Thymus (tissue), 11 donors: ENCODE data around the gene TMF1. TPM values are rescaled to one million over a fixed set of nuclear protein-coding genes. Genes with fewer than 3 reads are reported as not detected.

Experiments used
- DNase-seq, 9 donors: peaks; one replicate each; pipeline ENCODE4 v3.0.0-alpha.2; 2013; ENCODE audit warnings: low spot score in 9 of 9, low read depth in 6 of 9, missing footprints in 1 of 9
- H3K27ac ChIP-seq, 2 donors: one replicate each; pipeline ENCODE4 v1.5.1; 2013; ENCODE audit warnings: control low read depth in 1 of 2, low read depth in 1 of 2, low read length in 1 of 2, mild to moderate bottlenecking in 1 of 2, moderate library complexity in 1 of 2
- H3K27me3 ChIP-seq, 2 donors: one replicate each; pipeline ENCODE4 v1.5.1; 2013; ENCODE audit warnings: low read length in 1 of 2; ENCODE audit not compliant: control insufficient read depth in 2 of 2, insufficient read depth in 1 of 2
- H3K36me3 ChIP-seq, 2 donors: one replicate each; pipeline ENCODE4 v1.5.1; 2013; ENCODE audit warnings: low read length in 1 of 2, mild to moderate bottlenecking in 1 of 2, moderate library complexity in 1 of 2; ENCODE audit not compliant: control insufficient read depth in 2 of 2, insufficient read depth in 2 of 2
- H3K4me1 ChIP-seq, 2 donors: one replicate each; pipeline ENCODE4 v1.5.1; 2013; ENCODE audit warnings: low read length in 2 of 2; ENCODE audit not compliant: control insufficient read depth in 2 of 2, insufficient read depth in 2 of 2
- H3K4me3 ChIP-seq, 2 donors: one replicate each; pipeline ENCODE4 v1.5.1; 2013; ENCODE audit warnings: low read length in 2 of 2, control low read depth in 1 of 2, mild to moderate bottlenecking in 1 of 2
- H3K9me3 ChIP-seq, 2 donors: one replicate each; pipeline ENCODE4 v1.5.1; 2013; ENCODE audit warnings: low read length in 1 of 2, mild to moderate bottlenecking in 1 of 2; ENCODE audit not compliant: control insufficient read depth in 2 of 2, insufficient read depth in 1 of 2
- WGBS: extraction: QIAGEN DNeasy Blood & Tissue Kit; methylation state at CpG from one replicate; pipeline ENCODE4 v1.1.7; 2013; 5-methylcytosine and 5-hydroxymethylcytosine counted together
- polyA plus RNA-seq: library from polyadenylated mRNA; stranded (reverse); fragments of 200-250 nt; gene quantifications from one replicate; pipeline ENCODE4 v1.2.3, GENCODE V29; 2013
- total RNA-seq: library from RNA; stranded (reverse); fragments of 120-200 nt; gene quantifications from one replicate; pipeline ENCODE4 v1.2.4, GENCODE V29; 2013
- donor health status: healthy.

The TMF1 gene
- total and polyA plus RNA-seq, 2 donors = 13.6 to 21.2 TPM

DNA sequence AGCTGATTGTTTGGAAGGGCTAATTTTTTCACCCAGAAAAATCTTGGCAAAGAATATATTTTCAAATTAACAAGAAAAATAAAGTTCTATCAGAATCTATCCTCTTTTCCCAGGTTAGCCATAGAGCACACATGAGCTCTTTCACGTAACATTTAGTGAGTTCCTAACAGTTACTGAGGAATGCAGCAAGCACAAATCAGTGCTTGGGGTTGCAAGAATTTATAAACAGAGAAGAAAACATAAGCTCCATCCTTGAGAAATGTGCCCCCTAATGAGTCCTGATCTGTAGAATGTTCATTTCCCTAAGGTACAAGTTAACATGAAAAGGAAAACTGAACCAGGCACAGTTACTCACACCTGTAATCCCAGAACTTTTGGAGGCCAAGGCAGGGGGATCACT, 52.5 kb downstream of the TMF1 start:
- Histone ChIP-seq H3K36me3 (peaks cover 4 to 18% of the 10 kb centered on the region in 2 donors), H3K4me1 (no peaks in the 10 kb centered on the region), H3K4me3 (no peak overlapping the region), H3K27me3 (no peaks in the 10 kb centered on the region), H3K9me3 (no peaks in the 10 kb centered on the region), H3K27ac (no peak overlapping the region)
- WGBS = 94% methylated on average over 1 of the region's 1 CpG
- DNase-seq = no peak

- Histone ChIP-seq H3K9me3 (no peaks in the 10 kb centered on the region), H3K4me3 (no peak overlapping the region), H3K27me3 (no peaks in the 10 kb centered on the region), H3K4me1 (no peaks in the 10 kb centered on the region), H3K36me3 (peaks cover 4 to 18% of the 10 kb centered on the region in 2 donors), H3K27ac (no peak overlapping the region)
- DNase-seq = no peak
Measured at GRCh38 chr3:68999158-68999557, 53.0 kb downstream of the TMF1 start.

DNA sequence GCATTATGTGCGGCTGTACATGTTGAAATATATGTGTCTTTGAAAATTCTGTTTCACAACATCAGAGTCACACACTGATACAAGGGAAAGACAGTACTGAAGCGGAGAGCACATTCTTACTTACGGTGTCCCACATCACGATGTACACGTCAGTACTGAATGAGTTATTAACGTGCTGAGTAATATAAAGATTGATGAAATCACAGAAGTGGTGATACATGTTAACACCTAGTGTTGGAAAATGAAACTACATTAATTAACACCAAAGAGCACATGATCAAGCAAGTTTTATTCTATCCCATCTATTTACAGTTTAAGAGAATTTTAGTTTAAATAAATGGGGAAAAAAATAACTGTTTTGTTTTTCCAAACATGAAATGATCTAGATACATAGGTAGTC, 54.2 kb downstream of the TMF1 start:
- DNase-seq = no peak
- WGBS = 98% methylated on average over 6 of the region's 6 CpGs
- no peak overlapping the region for H3K4me3 ChIP-seq
- H3K27ac ChIP-seq = no peak overlapping the region
- H3K4me1 ChIP-seq = no peaks in the 10 kb centered on the region
- peaks cover 4 to 12% of the 10 kb centered on the region in 2 donors for H3K36me3 ChIP-seq
- H3K27me3 ChIP-seq = no peaks in the 10 kb centered on the region
- no peaks in the 10 kb centered on the region for H3K9me3 ChIP-seq

- Histone ChIP-seq H3K27me3 (no peaks in the 10 kb centered on the region), H3K4me3 (no peak overlapping the region), H3K36me3 (peaks cover 4 to 12% of the 10 kb centered on the region in 2 donors), H3K27ac (no peak overlapping the region), H3K4me1 (no peaks in the 10 kb centered on the region), H3K9me3 (no peaks in the 10 kb centered on the region)
- DNase-seq = no peak
- 86% methylated on average over 8 of the region's 8 CpGs for WGBS
Measured at GRCh38 chr3:68996356-68996995, 55.7 kb downstream of the TMF1 start.

- H3K9me3 ChIP-seq = no peaks in the 10 kb centered on the region
- WGBS = 99% methylated on average over 4 of the region's 4 CpGs
Measured at GRCh38 chr3:68988740-68989139, 63.4 kb downstream of the TMF1 start.

DNA sequence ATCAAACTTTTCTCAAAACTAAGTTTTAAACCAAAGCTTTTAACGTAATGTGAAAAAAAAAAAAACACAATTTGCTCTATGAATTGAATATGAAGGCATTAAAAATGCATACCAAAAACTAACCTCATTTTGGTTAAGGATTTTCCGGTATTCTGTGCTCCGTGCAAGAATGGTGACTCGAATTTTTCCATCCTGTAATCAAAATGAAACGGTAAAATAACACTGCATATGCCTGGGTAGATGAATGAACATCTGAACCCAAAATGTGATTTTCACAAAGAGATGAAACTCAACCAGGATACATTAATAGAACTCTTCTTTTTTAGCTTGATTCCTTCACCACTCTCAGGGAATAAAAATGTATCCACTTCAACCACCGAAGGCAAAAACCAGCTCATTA, 64.8 kb downstream of the TMF1 start:
- Histone ChIP-seq H3K36me3 (peaks cover 0 to 7% of the 10 kb centered on the region in 2 donors), H3K4me3 (no peak overlapping the region), H3K27me3 (no peaks in the 10 kb centered on the region), H3K9me3 (no peaks in the 10 kb centered on the region), H3K4me1 (no peaks in the 10 kb centered on the region), H3K27ac (no peak overlapping the region)
- WGBS = over 99% methylated on average over 6 of the region's 6 CpGs
- DNase-seq = no peak

More at GRCh38 chr3:68988740-68989139, 63.4 kb downstream of the TMF1 start:
- no peak for DNase-seq
- H3K27ac ChIP-seq = no peak overlapping the region
- H3K4me3 ChIP-seq = no peak overlapping the region
- no peaks in the 10 kb centered on the region for H3K27me3 ChIP-seq
- peaks cover 0 to 7% of the 10 kb centered on the region in 2 donors for H3K36me3 ChIP-seq
- H3K4me1 ChIP-seq = no peaks in the 10 kb centered on the region

DNA sequence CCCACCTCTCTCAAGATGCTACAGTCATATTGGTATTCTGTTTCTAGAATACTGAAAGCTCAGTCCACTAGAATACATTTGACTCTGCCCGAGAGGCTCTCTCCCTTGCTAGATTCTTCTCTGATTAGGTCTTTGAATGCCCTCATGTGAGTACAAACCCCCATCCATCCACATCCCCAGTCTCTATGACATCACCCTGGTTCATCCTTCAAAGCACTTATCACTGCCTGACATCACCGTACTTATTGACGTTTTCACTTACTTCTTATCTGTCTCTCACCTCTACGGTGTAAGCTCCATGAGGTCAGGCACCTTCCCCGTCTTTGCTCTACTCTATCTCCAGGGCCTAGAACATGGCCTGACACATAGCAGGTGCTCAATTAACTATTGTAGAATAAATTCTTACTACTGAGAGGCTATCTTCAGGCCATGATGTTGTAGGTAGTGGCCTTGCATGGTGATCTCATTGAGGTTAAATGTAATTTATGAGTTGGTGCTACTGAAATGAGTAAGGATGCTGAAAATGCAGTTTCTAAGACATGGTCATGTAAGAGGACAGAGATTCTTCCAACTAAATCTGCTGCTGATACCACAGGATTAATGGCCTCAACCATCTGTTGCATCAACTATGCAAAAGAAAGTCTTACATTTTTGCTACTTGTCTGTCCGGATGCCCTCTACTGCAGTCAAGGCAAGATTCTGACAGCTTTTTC, 65.5 kb downstream of the TMF1 start:
- Histone ChIP-seq H3K9me3 (no peaks in the 10 kb centered on the region), H3K27me3 (no peaks in the 10 kb centered on the region), H3K27ac (no peak overlapping the region), H3K4me3 (no peak overlapping the region), H3K4me1 (no peaks in the 10 kb centered on the region), H3K36me3 (peaks cover 0 to 7% of the 10 kb centered on the region in 2 donors)
- WGBS = 98% methylated on average over 6 of the region's 6 CpGs
- no peak for DNase-seq

- Histone ChIP-seq H3K9me3 (no peaks in the 10 kb centered on the region), H3K27me3 (no peaks in the 10 kb centered on the region), H3K4me1 (no peaks in the 10 kb centered on the region), H3K27ac (no peak overlapping the region), H3K4me3 (no peak overlapping the region), H3K36me3 (peaks cover 0 to 12% of the 10 kb centered on the region in 2 donors)
- DNase-seq = no peak
- 85% methylated on average over 3 of the region's 3 CpGs for WGBS
Measured at GRCh38 chr3:68985146-68985790, 66.9 kb downstream of the TMF1 start.

DNA sequence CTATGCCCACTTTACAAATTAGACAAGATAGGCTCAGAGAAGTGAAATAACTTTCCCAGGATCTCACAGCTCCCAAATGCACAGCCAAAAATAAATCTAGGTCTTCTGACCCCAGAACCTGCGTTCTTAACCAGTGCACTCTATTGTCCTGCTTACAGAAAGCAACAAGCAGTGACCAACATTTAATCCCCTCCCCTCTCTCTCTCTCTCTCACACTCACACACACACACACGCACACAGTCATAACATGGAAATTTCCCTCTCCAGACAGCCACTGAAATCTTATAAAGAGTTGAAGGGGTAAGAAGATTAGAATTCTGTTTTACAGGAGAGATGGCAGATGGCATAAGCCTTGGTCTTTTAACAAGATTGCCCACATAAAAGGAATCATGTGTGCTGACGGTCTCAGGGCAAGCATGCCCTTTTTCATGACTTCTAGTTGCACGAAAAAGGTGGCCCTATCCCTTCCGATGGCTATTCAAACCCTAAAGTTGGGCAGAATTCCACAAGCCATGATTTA, 68.1 kb downstream of the TMF1 start:
- no peak for DNase-seq
- no peaks in the 10 kb centered on the region for H3K4me1 ChIP-seq
- no peaks in the 10 kb centered on the region for H3K27me3 ChIP-seq
- H3K4me3 ChIP-seq = no peak overlapping the region
- H3K36me3 ChIP-seq = peaks cover 0 to 12% of the 10 kb centered on the region in 2 donors
- no peak overlapping the region for H3K27ac ChIP-seq
- no peaks in the 10 kb centered on the region for H3K9me3 ChIP-seq
- 98% methylated on average over 5 of the region's 5 CpGs for WGBS
